GM10847 (cell line): ENCODE measurements around the gene POT1.

ENCODE experiments used
- POLR2A ChIP-seq: IDR thresholded peaks from 2 replicates; pipeline ENCODE4 v1.6.1; 2011; ENCODE audit not compliant: insufficient read length; ENCODE audit errors: extremely low read depth

Gene POT1

GRCh38 chr7:124791426-124791825 lies 138.2 kb downstream of the POT1 start:
- TF ChIP-seq POLR2A = no peak

DNA sequence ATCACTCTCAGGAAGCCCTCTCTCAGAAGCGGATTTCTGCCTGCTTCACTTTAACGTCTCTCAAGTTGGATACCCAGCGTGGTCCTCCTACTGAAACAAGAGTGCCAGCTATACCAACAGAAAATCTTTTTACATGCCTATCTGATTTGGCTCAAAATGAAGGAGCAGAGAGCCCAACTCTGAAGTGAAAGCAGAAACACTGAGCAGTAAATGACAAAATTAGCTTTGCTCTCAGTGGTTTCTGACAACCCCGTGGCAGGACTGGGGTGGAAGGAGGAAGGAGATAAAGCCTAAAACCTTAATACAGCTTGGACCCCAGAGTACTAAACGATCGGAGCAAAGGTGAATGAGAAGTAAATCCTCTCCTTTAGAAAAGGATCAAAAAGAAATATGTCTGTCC lies 139.0 kb downstream of the POT1 start:
- TF ChIP-seq POLR2A = no peak

GRCh38 chr7:124785994-124786393 lies 143.6 kb downstream of the POT1 start:
- no peak for TF ChIP-seq POLR2A

DNA sequence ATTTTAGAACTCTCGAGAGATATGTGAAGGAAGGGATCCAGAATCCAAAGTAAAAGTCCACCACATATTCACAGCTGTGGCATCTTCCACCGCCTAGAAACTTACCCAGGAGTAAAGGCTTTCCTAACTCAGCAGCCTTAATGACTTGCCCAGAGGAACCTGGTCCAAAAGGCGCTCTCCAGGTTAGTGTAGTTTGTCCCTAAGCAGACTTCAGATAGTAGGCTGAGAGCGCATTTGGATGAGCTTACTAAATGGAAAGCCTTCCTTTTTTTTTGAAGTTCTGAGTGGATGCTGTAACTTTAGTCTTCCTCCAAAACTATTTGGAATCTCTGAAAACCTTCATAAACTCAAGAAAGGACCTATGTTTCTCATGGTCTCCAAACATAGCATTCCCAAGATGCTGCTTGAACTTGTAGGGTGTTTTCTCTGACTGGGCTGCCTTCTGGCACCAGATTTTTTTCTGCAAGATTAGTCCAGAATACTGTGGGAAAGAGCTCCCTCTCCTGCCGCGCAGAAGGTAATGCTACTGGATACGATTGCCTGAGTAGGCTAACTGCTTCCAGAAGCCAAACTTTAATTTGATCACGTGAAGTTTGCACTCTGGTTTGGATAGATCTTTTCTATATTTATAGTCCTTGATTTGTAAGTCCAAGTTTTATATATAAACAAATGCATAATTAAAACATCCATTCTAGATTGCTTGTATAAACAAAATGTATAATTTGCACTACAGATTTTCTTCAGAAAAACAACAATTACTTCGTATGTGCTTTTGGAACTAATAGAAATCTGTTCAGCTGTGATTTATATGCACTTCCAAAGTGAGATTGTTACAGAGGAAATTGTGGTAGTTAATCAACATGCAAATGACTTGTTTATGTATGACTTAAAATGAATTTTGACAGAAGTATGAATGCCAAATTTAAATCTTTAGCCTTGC lies 144.5 kb downstream of the POT1 start:
- no peak for TF ChIP-seq POLR2A

DNA sequence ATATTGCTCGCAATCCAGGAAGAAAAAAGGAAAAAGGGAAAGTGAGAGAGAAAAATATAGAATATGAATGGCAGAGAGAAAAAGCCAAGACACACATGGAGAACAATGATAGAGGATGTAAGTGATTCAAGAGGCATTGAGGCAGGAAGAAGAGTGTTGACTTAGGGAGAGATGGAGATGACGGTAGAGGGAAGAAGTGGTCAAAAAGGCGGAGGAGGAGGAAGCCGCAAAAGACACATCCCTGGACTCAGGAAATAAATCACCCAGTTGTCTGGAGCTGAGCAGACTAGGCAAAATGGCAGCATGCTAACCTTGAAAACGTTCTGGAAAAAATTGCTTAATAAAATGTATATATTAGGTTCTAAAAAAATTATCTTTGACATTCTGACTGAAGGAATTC lies 146.4 kb downstream of the POT1 start:
- no peak for TF ChIP-seq POLR2A

GRCh38 chr7:124781907-124782734 lies 147.5 kb downstream of the POT1 start:
- TF ChIP-seq POLR2A = no peak

DNA sequence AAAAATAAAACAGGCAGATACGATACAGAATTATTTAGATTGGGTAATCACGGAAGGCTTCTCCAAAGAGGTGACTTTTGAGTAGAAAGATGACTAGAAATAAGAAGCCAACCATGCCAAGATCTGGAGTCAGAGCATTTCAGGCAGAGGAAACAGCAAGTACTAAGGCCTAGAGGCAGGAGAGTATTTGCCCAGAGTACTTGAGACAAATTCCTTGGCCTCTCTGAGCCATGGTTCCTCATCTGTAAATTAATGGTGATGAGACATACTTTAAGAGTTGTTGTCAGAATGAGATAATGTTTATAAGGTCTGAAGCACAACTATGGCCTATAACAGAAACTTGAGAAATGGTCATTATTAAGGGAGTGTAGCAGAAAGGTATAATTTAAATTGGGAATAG lies 148.2 kb downstream of the POT1 start:
- TF ChIP-seq POLR2A = no peak

- TF ChIP-seq POLR2A = no peak
Observed at GRCh38 chr7:124780608-124781007, 149.0 kb downstream of the POT1 start.

- TF ChIP-seq POLR2A = no peak
Observed at GRCh38 chr7:124780056-124780455, 149.6 kb downstream of the POT1 start.

- TF ChIP-seq POLR2A = no peak
Observed at GRCh38 chr7:124779620-124780019, 150.0 kb downstream of the POT1 start.

DNA sequence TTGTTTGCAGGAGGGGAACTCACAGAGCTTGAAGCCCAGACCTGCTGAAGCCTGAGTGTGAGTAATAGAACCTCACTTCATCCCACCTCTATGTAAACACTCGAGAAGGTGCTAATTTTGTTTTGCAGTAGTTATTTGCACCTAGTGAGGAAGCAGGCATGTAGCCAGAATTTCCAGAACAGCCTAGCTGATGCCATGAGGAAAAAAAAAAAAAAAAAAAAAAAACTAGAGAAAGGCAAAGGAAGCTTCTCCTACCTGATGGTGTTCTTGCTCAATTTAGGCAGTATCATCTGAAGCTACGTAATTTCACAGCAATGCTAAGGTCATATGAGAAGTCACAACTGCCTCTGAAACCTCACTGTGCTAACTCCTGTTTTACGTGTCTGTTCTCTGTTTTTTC lies 150.4 kb downstream of the POT1 start:
- no peak for TF ChIP-seq POLR2A

GRCh38 chr7:124777268-124777667 lies 152.4 kb downstream of the POT1 start:
- TF ChIP-seq POLR2A = no peak

DNA sequence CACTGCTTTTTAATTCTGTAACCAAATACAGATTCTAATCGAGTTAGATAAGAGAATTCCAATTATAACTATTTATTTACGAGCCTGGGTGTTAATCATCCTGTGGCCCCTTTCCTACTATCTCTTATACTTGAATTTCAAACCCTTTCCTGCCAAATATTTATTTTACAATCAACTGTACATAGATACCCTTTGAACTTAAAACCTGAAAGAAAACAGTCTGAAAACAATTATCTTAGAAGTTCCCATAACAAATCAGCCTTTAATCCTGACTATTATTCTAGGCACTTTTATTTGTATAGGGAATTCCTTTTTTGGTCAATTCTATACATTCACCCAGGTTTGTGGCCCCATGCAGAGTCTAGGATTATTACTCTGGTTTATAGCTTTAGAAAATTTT lies 153.5 kb downstream of the POT1 start:
- TF ChIP-seq POLR2A = no peak

DNA sequence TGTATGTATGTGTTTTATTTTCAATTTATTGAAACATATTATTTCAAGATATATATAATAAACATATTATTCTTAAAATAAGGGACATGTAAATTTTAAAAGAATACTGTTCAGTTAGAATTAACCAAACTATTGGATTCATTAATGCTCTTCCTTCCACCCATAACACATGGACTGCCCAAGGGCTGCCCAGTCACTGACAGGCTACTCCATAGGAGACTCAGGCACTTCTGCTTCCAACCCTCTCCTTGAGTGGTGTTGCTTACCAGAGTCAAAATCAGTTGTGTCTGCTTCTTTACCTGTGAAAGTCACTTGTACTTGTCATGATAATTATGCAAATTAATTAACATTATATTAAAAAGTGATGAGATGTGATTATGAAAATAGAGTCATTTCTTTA lies 154.2 kb downstream of the POT1 start:
- TF ChIP-seq POLR2A = no peak

DNA sequence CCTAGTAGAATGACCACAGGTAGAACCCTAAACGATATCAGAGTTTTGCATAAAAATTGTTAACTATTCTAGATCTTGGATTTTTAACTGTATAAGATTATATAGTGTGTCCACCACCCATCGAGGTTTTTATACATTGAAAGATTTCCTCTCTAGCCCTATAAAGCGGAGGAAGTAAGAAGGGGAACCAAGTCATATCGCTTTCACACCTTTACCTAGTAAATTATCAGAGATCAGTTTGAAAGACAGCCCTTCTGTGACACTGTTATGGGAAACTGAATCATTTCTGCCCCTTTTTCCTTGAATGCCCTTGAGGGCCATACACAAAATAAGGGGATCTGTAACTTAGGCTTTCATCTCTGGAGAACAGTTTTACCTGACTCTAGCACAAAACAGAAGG lies 155.7 kb downstream of the POT1 start:
- no peak for TF ChIP-seq POLR2A

DNA sequence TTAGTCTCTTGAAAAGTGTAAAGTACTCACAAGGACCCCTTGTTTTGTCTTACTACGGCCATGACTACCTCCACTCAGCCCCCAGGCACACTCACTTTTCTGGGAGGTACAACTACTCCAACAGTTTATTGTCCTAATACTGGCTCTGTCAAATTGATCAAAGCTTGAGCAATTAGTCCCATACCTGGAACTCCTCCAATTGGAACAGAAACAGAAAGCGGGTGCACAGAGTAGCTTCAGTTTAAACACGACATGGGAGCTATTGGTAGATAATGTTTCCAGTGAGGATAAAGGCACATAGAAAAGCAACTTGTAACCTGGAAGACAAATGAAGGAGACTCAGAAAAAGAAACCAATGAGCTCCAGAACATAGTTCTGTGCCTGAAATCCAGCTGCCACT lies 156.3 kb downstream of the POT1 start:
- no peak for TF ChIP-seq POLR2A
